GM12864 (cell line): ENCODE data around the gene CACNA2D2.

ENCODE experiments used
- DNase-seq: peaks from one replicate; pipeline ENCODE4 v3.0.0-alpha.2; 2011; ENCODE audit warnings: low read depth
- H3K4me3 ChIP-seq: 2 replicates; pipeline ENCODE4 v1.5.1; 2011; ENCODE audit warnings: mild to moderate bottlenecking, low read depth, low read length, control low read depth
- CTCF ChIP-seq: IDR thresholded peaks from 2 replicates; pipeline ENCODE4 v1.5.1; 2011; ENCODE audit warnings: low read depth, mild to moderate bottlenecking, moderate library complexity, low read length, control low read depth, inconsistent platforms; ENCODE audit errors: missing control alignments

The CACNA2D2 gene

GRCh38 chr3:50373146-50374051 is 130.0 kb downstream of the CACNA2D2 start:
- no peak for TF ChIP-seq CTCF
- DNase-seq, result no peak
- no peak overlapping the region for H3K4me3 ChIP-seq

GRCh38 chr3:50372349-50372748 is 131.1 kb downstream of the CACNA2D2 start:
- H3K4me3 ChIP-seq, result no peak overlapping the region
- TF ChIP-seq CTCF, result no peak

GRCh38 chr3:50371133-50371685 is 132.2 kb downstream of the CACNA2D2 start:
- no peak for DNase-seq
- H3K4me3 ChIP-seq, result no peak overlapping the region
- no peak for TF ChIP-seq CTCF

More at GRCh38 chr3:50372349-50372748, 131.1 kb downstream of the CACNA2D2 start:
- DNase-seq, result no peak

- TF ChIP-seq CTCF, result no peak
- no peak for DNase-seq
These were observed 132.8 kb downstream of the CACNA2D2 start for GRCh38 chr3:50370594-50370993.

GRCh38 chr3:50369012-50369670 is 134.3 kb downstream of the CACNA2D2 start:
- no peak for TF ChIP-seq CTCF
- no peak overlapping the region for H3K4me3 ChIP-seq
- DNase-seq, result no peak

More at GRCh38 chr3:50370594-50370993, 132.8 kb downstream of the CACNA2D2 start:
- no peak overlapping the region for H3K4me3 ChIP-seq

GRCh38 chr3:50365842-50366220 is 137.6 kb downstream of the CACNA2D2 start:
- H3K4me3 ChIP-seq, result peak overlapping the region; percentile 50; the same call in 1 of the 2 replicates
- TF ChIP-seq CTCF, result no peak
- DNase-seq, result no peak
